SU-DHL-6 (cell line): ENCODE data around the gene HAL.

ENCODE experiments used
- H2AFZ ChIP-seq: fragments of 200-600 bp; sonication (generic); 2 replicates; pipeline ENCODE4 v1.6.1; 2014; ENCODE audit warnings: low read depth, mild to moderate bottlenecking, moderate library complexity, mixed read lengths, antibody characterized with exemption, low read length; ENCODE audit not compliant: severe bottlenecking
- H3F3A ChIP-seq: fragments of 200-600 bp; shearing (Covaris generic); 2 replicates; pipeline ENCODE4 v1.6.0; 2016; ENCODE audit warnings: antibody characterized with exemption, mild to moderate bottlenecking; ENCODE audit not compliant: insufficient read depth
- H3K27ac ChIP-seq: fragments of 200-600 bp; sonication (generic); 2 replicates; pipeline ENCODE4 v1.5.1; 2016; ENCODE audit warnings: low read depth, mild to moderate bottlenecking, low read length, moderate library complexity, mixed read lengths
- H3K27me3 ChIP-seq: fragments of 200-600 bp; sonication (generic), shearing (Covaris generic); 2 replicates; pipeline ENCODE4 v1.6.0; 2014; ENCODE audit warnings: mild to moderate bottlenecking, low read length
- H3K36me3 ChIP-seq: fragments of 200-600 bp; sonication (generic); 2 replicates; pipeline ENCODE4 v1.6.1; 2014; ENCODE audit warnings: mild to moderate bottlenecking, low read length, mixed read lengths
- H3K4me2 ChIP-seq: fragments of 300-600, 200-600 bp; shearing (Covaris generic), sonication (generic); 2 replicates; pipeline ENCODE4 v1.6.0; 2014; ENCODE audit warnings: low read length, low read depth, mild to moderate bottlenecking; ENCODE audit not compliant: poor library complexity, severe bottlenecking
- H3K4me3 ChIP-seq: fragments of 200-600 bp; sonication (generic); 2 replicates; pipeline ENCODE4 v1.5.1; 2014; ENCODE audit warnings: antibody characterized with exemption, low read length, mild to moderate bottlenecking, mixed read lengths; ENCODE audit not compliant: insufficient read depth, poor library complexity, severe bottlenecking
- H3K79me2 ChIP-seq: fragments of 200-600 bp; sonication (generic); 2 replicates; pipeline ENCODE4 v1.6.1; 2014; ENCODE audit warnings: mild to moderate bottlenecking, low read length, moderate library complexity; ENCODE audit not compliant: insufficient read depth
- H3K9ac ChIP-seq: fragments of 200-600 bp; sonication (generic); 2 replicates; pipeline ENCODE4 v1.7.0; 2014; ENCODE audit warnings: mild to moderate bottlenecking, low read length
- H3K9me2 ChIP-seq: fragments of 200-600 bp; sonication (generic); replicated peaks from 2 replicates; pipeline ENCODE4 v1.6.1; 2014; ENCODE audit warnings: low read length; ENCODE audit not compliant: insufficient read depth
- H3K9me3 ChIP-seq: fragments of 200-600 bp; sonication (generic); 2 replicates; pipeline ENCODE4 v1.6.1; 2014; ENCODE audit warnings: low read length, mixed read lengths; ENCODE audit not compliant: insufficient read depth
- H4K20me1 ChIP-seq: fragments of 200-600 bp; sonication (generic); 2 replicates; pipeline ENCODE4 v1.6.1; 2014; ENCODE audit warnings: low read depth, mild to moderate bottlenecking, antibody characterized with exemption, low read length, moderate library complexity, mixed read lengths
- EZH2phosphoT487 ChIP-seq: fragments of 200-600 bp; sonication (generic), shearing (Covaris generic); conservative IDR thresholded peaks from 2 replicates; pipeline ENCODE4 v1.6.1; 2018; ENCODE audit warnings: mild to moderate bottlenecking, antibody characterized with exemption, low read length, moderate library complexity, mixed read lengths
- TF ChIP-seq, protein P1 (sequence below): fragments of 200-600 bp; sonication (generic); IDR thresholded peaks from one replicate; pipeline ENCODE4 v1.5.1; 2017; ENCODE audit warnings: antibody characterized with exemption, mild to moderate bottlenecking, low read length, moderate library complexity; ENCODE audit not compliant: insufficient read depth, poor library complexity, severe bottlenecking

The HAL gene

DNA sequence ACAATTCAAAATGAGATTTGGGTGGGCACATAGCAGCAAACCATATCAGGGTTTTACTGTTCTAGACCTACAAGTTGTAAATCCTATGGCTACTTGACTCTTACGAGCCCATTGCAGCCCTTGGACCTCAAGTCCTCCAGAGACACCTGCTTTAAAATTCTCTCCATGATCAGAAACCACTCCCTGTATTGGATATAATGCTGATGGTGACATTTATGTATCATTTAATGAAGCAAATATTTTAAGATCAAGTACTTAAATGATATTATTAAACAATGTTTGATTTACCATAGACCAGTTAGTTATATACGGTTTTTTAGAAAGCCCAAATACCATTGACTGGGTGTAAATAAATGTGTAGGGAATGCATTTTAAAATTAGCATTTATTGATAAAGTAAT, 28.8 kb downstream of the HAL start:
- no peaks in the 10 kb centered on the region for H3K9me3 ChIP-seq
- no peaks in the 10 kb centered on the region for H3K9me2 ChIP-seq

DNA sequence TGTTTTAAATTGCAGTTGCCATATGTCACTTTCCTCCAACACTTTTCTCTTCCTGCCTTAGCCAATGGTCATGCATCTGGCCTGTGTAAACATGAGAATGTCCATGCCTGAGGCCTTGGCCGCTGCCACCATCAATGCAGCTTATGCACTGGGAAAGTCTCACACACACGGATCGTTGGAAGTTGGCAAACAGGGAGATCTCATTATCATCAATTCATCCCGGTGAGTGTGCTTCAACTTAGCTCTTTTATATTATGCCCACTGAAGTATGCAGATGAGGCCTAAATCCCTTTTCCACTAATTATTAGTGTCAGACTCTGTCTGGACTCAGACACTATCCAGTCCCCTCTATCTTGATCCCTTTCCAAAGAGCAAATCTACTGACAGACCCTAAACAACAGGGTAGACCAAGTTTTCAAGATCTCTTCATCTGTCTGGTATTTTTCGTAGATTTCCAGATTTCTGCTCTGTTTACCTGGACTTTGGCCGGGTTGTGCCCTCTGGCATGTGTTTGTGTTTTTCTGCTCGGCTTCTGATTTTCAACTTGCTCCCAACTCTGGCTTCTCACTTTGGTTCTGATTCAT, 29.8 kb downstream of the HAL start:
- H2AFZ ChIP-seq, result no peak overlapping the region
- H3K9me2 ChIP-seq, result no peaks in the 10 kb centered on the region
- no peaks in the 10 kb centered on the region for H3K27me3 ChIP-seq
- H4K20me1 ChIP-seq, result no peaks in the 10 kb centered on the region
- H3K79me2 ChIP-seq, result no peaks in the 10 kb centered on the region
- no peaks in the 10 kb centered on the region for H3F3A ChIP-seq
- H3K9me3 ChIP-seq, result no peaks in the 10 kb centered on the region
- H3K4me3 ChIP-seq, result no peak overlapping the region
- H3K36me3 ChIP-seq, result no peaks in the 10 kb centered on the region
- H3K4me2 ChIP-seq, result no peak overlapping the region
- H3K27ac ChIP-seq, result no peak overlapping the region
- H3K9ac ChIP-seq, result no peak overlapping the region
- no peak for TF ChIP-seq EZH2phosphoT487
- TF ChIP-seq, protein P1, sequence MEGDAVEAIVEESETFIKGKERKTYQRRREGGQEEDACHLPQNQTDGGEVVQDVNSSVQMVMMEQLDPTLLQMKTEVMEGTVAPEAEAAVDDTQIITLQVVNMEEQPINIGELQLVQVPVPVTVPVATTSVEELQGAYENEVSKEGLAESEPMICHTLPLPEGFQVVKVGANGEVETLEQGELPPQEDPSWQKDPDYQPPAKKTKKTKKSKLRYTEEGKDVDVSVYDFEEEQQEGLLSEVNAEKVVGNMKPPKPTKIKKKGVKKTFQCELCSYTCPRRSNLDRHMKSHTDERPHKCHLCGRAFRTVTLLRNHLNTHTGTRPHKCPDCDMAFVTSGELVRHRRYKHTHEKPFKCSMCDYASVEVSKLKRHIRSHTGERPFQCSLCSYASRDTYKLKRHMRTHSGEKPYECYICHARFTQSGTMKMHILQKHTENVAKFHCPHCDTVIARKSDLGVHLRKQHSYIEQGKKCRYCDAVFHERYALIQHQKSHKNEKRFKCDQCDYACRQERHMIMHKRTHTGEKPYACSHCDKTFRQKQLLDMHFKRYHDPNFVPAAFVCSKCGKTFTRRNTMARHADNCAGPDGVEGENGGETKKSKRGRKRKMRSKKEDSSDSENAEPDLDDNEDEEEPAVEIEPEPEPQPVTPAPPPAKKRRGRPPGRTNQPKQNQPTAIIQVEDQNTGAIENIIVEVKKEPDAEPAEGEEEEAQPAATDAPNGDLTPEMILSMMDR, result no peak

More for the DNA sequence above, 28.8 kb downstream of the HAL start:
- TF ChIP-seq, protein P1, result no peak
- no peak for TF ChIP-seq EZH2phosphoT487
- H2AFZ ChIP-seq, result no peak overlapping the region
- H3K36me3 ChIP-seq, result no peaks in the 10 kb centered on the region
- no peaks in the 10 kb centered on the region for H4K20me1 ChIP-seq
- no peaks in the 10 kb centered on the region for H3K79me2 ChIP-seq
- H3K4me3 ChIP-seq, result no peak overlapping the region
- no peaks in the 10 kb centered on the region for H3K27me3 ChIP-seq
- H3K4me2 ChIP-seq, result no peak overlapping the region
- H3K9ac ChIP-seq, result no peak overlapping the region
- H3F3A ChIP-seq, result no peaks in the 10 kb centered on the region
- H3K27ac ChIP-seq, result no peak overlapping the region

DNA sequence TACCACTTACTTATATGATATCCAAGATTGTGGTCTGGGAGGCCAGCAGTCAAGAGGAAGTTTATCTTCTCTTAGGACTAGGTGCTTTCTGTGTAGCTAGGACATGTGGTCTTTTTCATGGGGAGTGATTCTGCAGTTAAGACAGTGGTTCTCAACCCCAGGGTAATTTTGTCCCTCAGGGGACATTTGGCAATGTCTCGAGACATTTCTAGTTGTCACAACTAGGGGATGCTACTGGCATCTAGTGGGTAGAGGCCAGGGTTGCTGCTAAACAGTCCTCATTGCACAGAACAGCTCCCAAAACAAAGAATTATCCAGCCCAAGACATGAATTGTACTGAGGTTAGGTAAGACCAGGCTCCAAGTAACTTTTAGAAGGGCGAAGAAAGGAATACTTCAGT, 33.0 kb downstream of the HAL start:
- Histone ChIP-seq H2AFZ (no peak overlapping the region), H3K9ac (no peak overlapping the region), H3K4me3 (no peak overlapping the region), H3K27ac (no peak overlapping the region), H4K20me1 (no peaks in the 10 kb centered on the region), H3K27me3 (no peaks in the 10 kb centered on the region), H3K9me2 (no peaks in the 10 kb centered on the region), H3K36me3 (no peaks in the 10 kb centered on the region), H3F3A (no peaks in the 10 kb centered on the region), H3K4me2 (no peak overlapping the region), H3K9me3 (no peaks in the 10 kb centered on the region), H3K79me2 (no peaks in the 10 kb centered on the region)
- TF ChIP-seq, protein P1, result peak; percentile 27
- TF ChIP-seq EZH2phosphoT487, result no peak
